ENCODE measurements around the gene RNF8. TPM values are rescaled to one million over a fixed set of nuclear protein-coding genes. Genes with fewer than 3 reads are reported as not detected.

RNF8 gene
- total RNA-seq, 1 experiment from 2014 or later: 35.9 TPM

- no peak for TF ChIP-seq PRDM15 (CRISPR knock-in tag; IDR thresholded peaks at IDR 0.05)
- TF ChIP-seq, protein P1, sequence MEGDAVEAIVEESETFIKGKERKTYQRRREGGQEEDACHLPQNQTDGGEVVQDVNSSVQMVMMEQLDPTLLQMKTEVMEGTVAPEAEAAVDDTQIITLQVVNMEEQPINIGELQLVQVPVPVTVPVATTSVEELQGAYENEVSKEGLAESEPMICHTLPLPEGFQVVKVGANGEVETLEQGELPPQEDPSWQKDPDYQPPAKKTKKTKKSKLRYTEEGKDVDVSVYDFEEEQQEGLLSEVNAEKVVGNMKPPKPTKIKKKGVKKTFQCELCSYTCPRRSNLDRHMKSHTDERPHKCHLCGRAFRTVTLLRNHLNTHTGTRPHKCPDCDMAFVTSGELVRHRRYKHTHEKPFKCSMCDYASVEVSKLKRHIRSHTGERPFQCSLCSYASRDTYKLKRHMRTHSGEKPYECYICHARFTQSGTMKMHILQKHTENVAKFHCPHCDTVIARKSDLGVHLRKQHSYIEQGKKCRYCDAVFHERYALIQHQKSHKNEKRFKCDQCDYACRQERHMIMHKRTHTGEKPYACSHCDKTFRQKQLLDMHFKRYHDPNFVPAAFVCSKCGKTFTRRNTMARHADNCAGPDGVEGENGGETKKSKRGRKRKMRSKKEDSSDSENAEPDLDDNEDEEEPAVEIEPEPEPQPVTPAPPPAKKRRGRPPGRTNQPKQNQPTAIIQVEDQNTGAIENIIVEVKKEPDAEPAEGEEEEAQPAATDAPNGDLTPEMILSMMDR (IDR thresholded peaks at IDR 0.05): no peak
- TF ChIP-seq, protein P2, sequence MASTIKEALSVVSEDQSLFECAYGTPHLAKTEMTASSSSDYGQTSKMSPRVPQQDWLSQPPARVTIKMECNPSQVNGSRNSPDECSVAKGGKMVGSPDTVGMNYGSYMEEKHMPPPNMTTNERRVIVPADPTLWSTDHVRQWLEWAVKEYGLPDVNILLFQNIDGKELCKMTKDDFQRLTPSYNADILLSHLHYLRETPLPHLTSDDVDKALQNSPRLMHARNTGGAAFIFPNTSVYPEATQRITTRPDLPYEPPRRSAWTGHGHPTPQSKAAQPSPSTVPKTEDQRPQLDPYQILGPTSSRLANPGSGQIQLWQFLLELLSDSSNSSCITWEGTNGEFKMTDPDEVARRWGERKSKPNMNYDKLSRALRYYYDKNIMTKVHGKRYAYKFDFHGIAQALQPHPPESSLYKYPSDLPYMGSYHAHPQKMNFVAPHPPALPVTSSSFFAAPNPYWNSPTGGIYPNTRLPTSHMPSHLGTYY (CRISPR knock-in tag; IDR thresholded peaks at IDR 0.05): no peak
Observed at GRCh38 chr6:37376078-37376743, 22.4 kb downstream of the RNF8 start (continued).

GRCh38 chr6:37381579-37381978 is 27.8 kb downstream of the RNF8 start:
- H3K27ac Mint-ChIP-seq: no peak overlapping the region
- no peaks in the 10 kb centered on the region for H3K27me3 Mint-ChIP-seq (ENCODE audit: low read depth)
- peaks cover 40% of the 10 kb centered on the region for H3K36me3 Mint-ChIP-seq
- ChIA-PET POLR2A (no interaction called here), CTCF (interaction anchor here (0.5 to 2.1 kb wide), 4 partner anchors 25 to 867 kb away, joined by 3 to 10 read pairs (median 3); no protein-coding TSS in a partner anchor)
- H3K9me3 Mint-ChIP-seq: no peaks in the 10 kb centered on the region
- H3K4me3 Mint-ChIP-seq: no peak overlapping the region
- ATAC-seq: peak; percentile 87
- TF ChIP-seq, protein P1 (IDR thresholded peaks at IDR 0.05): peak; percentile 52
- TF ChIP-seq ZNF532 (CRISPR knock-in tag; IDR thresholded peaks at IDR 0.05; ENCODE audit: borderline replicate concordance): no peak
- 0 out of 2 replicates have a peak, but pooled peaks have one; percentile 27 for TF ChIP-seq TEAD4 (CRISPR knock-in tag; IDR thresholded peaks at IDR 0.05)
- TF ChIP-seq ZNF396 (CRISPR knock-in tag; IDR thresholded peaks at IDR 0.05; ENCODE audit: borderline replicate concordance): no peak
- no peaks in the 10 kb centered on the region for H3K4me1 Mint-ChIP-seq
- peak; percentile 51 for DNase-seq (ENCODE audit: low spot score)

Data from WTC11 (cell line).